Ecto neural progenitor cell (in vitro differentiated cells): ENCODE results near the gene STXBP4.

Experiments
- DNase-seq: peaks from one replicate; pipeline ENCODE4 v3.0.0-alpha.2; 2018; ENCODE audit warnings: low spot score

The STXBP4 gene

DNA sequence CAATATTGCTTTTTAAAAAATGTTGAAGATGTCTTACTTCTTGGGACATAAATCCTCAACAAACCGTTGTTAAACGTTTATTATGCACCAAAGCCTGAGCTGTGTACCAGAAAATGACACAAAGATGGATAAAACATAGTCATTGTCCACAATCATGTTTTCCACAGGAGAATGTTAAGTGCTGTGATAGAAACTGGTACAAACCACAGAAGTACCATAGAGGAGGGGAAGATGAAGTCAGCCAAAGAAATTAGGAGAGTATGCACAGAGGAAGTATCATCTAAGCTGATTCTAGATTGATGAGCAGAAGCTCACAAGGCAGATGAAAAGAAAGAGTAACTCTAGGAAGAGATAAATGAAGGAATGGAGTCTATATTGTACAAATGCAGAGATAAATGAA is 153.5 kb downstream of the STXBP4 start:
- no peak for DNase-seq

DNA sequence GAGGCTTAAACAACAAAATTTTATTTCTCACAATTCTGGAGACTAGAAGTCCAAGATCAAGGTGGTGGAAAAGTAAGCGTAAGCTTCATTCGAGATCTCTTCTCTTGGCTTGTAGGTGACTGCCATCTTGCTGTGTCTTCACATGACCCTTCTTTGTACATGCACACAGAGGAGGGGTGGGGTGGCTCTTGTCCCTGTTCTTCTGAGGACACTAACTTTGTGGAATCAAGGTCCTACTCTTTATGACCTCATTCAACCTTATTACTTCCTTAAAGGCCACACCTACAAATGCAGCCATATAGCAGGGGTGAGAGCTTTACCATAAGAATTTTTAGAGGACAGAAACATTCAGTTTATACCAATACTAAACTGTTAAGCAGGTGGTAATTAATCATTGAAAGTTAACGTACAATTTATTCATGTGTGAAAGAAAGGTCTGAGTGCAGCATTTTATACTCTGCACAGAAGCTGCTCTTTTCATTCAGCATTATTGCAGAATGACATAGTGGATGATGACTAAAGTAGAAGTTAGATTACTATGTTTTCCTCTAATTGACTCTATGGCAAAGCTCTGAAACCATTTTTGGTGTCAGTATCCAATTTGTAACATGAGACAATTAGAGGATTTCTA is 156.3 kb downstream of the STXBP4 start:
- no peak for DNase-seq

DNA sequence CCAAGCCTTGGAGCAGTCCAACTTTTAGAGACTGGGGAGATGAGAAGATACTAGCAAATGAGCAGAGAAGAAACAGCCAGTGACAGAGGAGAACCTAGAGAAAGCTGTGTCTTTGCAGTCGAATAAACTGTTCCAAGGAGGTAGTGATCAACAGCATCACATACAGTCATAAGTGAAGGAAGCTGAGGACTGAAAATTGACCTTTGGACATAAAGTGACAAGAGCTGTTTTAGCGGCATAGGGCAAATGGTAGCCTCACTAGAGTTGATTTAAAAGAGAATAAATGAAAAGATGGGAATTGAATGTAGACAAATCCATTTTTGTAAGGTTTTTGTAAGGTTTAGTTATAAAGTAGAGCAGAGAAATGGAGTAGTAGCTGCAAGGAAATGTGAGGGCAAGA is 165.0 kb downstream of the STXBP4 start:
- no peak for DNase-seq

DNA sequence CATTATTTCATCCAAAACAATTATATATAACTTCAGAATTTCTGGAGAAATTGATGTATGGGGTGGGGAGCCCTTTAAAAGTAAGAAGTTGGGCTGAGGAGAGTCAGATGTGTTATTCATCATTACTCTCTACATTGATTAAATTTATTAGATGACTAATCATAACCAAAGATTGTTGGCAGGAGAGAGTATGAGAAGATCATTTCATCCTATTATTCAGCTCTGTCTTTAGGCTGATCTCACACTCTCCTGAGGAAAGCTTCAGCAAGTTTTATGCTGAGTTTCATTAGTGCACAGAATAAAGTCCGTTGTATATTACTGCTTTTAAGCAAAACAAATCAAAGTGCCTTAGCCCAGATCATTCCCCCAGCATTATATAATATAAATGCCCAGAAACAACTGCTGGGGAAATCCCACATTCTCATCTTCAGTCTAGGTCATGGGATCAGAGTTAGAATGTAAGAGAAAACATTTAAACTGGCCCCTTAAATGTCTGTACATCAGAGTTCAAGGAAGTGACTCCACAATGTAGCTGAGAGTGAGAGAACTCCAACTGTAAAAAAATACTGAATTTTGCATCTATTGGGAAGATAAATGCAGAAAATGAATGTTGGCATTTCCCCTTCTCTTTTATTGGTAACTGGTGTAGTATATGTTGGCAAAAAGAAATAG is 166.1 kb downstream of the STXBP4 start:
- DNase-seq: no peak

DNA sequence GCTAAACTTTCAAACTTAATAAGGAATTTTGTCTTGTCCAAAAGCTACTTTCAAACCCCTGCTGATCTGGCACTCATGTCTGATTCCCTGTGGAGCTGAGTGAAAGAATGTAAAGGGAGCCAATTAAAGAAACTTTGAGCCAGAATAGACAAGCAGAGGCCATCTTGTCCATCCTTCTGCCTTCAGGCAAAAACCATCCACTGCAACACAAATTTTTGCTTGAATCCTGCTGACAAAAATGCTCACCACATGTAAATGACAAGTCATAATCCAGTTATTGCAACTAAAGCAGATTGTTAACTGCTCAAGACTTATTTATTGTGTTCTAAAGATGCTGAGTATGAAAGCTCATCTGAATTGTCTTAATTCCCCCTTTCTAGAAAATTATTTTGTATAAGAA is 172.2 kb downstream of the STXBP4 start:
- DNase-seq: no peak

DNA sequence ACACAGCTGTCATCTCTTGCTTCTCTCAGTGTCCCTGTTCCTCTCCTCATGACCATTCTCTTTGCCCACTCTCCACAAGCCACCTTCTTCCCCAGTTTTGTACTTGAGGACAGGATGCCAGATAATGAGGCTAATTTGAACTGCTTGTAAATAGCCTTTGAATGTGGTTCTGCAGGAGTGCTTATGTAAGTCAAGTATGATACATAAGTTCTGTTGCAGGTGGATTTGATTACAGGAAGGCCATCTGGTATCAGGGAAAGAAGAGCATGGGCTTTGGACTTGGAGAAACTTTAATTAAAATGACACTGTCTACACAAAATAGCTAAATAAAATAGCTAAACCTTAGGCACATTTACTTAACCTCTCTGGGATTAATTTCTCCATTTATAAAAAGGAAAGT is 176.0 kb downstream of the STXBP4 start:
- no peak for DNase-seq

DNA sequence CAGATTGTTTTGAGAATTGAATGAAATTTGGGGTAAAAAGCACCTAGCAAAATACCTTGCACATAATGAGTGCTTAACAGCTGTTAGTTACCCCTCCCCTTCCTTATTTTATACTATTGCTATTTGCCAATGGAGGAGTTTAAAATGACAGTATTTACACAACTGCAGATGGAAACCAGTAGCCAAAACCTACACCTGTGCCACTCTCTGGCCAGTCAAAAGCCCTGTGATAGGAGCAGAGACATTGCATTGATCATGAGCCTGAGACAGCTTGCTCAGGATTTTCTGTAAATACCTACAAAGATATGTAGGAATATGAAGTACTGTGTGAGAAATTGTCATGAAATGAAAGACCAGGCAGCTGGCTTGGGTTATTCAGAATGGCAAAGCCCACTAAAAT is 180.9 kb downstream of the STXBP4 start:
- no peak for DNase-seq

DNA sequence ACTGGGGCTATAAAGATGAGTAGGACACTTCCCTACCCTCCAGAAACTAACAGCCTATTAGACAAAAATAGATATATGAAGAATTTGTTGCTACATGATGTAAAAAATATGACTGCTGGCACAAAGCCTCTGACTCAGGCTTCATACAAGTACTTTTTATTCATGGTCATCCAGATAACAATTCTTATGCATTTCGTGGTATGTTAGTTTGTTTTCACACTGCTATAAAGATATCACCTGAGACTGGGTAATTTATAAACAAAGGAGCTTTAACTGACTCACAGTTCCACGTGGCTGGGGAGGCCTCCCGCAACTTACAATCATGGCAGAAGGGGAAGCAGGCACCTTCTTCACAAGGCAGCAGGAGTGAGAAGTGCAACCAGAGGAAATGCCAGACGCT is 183.7 kb downstream of the STXBP4 start:
- DNase-seq: no peak

DNA sequence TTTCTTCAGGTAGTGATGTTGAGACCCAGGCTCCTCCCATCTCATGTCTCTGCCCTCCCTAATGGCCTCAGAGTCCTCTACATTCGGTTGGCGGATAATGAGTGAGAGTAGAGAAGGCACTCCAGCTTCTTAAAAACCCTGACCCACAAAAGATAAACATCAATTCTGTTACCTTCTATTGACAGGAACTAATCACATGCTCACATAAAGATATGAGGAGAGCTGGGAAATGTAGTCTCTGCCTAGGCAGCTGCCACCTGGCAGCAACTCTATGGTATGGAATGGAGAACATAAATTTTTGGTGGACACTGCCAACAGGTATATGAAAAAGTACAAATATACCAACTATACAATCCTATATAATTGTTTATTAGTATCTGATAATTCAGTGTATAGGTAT is 185.5 kb downstream of the STXBP4 start:
- DNase-seq: no peak

DNA sequence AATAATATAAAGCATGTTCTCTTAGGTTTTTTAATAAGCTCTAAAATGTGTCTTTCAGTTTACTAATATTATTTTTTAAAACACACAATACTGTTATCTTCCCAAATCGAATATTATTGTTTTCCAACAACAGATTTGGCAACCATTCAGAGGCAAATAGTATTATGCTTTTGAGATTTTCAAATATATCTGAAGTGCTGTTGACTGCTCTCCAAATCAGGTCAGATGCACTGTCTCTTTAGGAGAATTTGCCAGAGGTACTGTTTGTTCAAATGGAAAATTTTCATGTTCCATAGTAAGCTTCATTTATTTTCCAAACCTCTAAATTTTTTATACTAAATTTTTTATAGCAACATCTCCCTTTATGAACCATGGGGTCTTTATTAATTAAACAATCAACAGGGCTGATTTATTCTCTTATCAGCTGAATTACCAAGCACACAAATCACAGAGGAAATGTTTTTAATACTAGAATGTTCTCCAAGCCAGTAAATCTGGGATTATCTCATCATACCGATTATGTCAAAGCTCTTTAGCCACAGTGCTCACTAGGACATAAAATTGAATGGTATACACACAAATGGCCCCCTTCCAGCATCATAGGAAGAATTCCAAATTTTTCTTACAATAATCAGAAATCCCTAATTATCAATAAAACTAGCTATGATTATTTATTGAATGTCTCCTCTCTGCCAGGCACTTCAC is 187.4 kb downstream of the STXBP4 start:
- DNase-seq: no peak

DNA sequence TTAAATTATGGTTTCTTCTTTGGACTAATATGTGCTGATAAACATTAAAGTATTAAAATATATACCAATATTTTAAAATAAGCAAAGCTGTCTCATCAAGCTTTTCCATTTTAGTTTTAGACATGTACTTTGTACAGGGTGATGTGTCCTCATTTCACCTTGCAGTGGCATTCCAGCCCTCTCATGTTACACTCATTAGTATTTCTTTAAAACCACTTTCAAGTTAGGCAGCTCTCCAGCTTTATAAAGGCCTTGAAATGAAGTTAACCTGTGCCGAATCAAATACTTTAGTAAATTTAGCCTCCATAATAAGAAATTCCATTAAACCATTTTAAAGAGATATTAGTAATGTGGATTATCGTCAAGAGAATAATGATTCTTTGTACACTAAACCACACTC is 188.6 kb downstream of the STXBP4 start:
- DNase-seq: no peak

DNA sequence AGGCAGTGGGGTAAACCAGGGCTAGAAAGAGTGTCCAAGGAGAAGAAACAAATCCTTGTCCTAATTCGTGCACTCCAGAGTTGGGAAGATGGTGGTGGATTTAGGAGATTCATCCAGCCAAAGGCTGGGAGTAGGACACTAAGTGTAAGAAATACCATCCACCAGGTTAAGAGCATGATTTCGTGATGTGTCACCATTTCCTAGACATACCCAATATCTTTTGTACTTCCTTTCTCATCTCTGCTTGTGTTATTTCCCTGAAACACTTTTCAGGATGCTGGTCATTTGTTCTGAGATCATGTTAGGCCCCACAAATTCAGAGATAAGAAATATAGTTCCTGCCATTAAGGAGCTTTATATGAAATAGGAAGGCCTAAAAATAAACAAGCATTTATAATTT is 189.9 kb downstream of the STXBP4 start:
- no peak for DNase-seq

DNA sequence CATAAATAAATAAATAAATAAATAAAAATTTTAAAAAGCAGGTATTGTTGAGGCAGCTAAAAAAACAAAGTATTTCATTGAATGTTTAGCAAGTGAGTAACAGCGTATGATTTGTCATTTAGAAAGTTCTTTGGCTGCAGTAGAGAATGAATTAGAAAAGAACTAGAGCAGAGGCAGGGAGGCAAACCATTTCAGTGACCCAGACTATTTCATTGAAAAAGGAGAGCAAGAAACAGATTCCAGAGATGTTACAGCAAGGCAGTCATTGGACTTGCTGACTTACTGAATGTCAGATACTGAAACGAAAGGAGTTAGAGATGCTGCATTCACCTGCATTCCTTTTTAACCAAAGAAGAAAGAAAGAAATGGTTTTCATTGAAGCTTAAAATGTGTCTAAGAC is 190.7 kb downstream of the STXBP4 start:
- DNase-seq: no peak

DNA sequence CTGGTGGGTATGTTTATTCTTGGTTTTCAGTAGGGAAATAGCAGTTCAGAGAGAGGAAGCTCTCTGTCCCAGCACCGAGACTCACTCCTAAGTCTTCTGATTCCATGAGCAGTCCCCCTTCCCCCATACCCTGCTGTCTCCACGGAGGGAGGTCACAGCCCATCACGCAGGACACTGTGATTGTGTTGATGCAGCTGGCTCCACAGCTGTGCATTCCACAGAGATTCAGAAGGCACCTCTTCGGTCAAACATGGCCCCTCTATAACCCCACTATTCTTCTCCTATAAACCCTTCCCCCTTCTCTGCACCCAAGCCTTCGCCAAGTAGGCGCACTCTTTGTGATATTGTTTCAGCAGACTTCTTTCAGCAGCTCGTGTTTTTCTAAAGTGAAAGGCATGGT is 191.9 kb downstream of the STXBP4 start:
- no peak for DNase-seq

DNA sequence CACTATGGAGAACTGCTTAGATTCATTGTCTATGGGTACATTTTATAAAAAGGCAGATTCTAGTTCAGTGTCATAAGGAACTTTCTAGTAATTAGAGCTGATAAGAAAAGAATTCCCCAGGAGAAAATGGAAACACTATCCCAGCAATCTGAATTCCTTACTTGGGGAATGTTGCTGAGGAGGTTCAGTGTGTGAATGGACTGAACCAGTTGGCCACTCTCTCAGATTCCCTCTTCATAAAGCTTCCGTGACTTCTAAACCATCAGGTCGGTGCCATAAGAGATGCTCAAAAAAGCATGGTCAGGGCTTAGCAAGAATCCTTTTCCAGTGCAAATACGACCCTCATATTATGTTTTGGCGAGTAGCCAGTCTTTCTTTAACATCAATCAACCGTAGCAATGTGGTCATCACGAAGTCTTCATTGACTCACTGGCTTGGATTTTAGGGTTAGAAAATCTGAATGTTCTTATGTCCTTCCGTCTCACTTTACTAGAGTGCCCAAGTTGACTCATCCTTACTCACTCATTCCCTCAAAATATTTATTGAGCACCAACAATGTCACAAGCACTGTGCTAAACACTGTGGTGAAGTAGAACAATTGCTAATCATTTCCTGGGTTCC is 193.5 kb downstream of the STXBP4 start:
- DNase-seq: no peak

DNA sequence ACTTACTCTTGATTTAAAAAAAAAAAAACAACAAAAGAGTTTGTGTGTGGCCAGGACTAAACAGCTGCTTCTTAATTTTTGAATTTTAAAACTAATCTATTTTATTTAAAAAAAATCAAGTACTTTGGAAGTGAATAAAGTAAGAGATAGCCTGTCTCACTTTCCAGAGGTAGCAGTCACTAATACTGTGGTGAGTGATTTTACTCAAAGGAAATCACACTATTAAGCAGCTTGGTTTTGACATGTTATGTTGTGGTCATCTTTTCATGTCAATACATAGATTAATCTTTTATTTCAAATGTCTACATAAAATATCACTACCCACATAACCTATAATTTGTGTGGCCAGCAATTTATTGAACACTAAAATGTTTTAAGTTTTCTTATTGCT is 194.0 kb downstream of the STXBP4 start:
- no peak for DNase-seq

DNA sequence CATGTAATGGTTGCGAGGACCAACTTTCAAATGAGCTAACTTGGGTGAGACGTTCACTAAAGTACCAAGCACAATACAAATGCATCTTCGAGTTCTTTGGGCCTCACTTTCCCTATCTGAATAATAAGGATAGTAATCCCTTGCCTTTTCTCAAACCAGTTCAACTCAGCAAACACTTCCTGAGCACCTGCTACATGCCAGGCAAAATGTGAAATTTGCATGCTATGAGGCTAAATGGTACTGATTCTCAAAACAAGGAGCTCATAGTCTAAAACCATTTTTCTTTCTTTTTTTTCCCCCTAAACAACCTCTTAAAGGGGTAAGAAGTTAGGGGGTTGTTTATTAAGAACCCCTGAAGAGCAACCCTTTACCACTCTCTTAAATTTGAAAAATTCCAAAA is 194.8 kb downstream of the STXBP4 start:
- DNase-seq: no peak

DNA sequence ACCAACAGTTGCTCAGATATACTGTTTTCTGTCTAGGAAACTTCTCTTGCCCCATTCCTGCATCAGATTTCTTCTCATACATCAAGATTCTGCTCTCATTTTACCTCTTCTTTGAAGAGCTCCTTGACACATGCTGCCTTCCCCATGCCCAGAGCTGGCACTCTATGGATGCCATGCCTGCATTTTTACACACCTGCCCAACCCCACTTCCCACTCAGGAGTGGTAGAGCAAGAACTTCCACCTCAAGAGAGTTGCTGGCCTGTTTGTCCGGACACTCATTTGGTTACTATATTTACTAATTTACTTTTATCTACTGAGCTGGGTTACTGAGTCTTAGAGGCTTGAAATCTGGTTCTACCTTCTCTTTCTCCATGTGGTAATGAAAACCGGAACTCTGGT is 197.9 kb downstream of the STXBP4 start:
- DNase-seq: no peak

DNA sequence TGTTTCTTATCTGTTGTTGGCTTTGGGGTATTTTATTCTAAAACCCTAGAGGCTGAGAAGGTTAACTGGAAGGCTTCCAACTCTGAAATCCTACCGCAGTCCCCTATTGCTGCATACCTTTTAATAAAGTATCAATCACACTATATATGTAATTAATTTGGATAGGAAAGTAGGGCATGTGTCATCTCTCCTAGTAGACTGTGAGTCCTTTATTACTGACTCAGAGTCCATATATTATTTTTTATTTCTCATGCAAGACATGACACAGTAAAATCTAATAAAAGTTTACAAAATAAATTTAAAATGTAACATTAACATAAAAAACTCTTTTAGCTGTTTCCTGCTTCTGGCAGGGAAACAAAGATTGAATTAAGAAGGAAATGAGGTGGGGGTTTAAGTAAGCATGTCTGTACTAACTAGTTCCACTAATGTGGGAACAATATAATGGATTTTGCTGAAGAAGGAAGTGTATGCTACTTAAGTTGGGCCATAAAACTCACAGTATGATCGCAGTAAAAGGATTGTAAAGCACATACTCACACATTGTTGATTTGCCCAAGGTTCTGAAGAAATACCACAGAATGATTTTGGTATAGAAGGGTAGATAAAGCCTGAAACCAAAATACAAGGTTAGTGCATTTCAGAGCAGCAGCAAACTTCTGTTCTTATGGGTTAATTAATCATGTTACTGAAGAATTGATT is 198.6 kb downstream of the STXBP4 start:
- DNase-seq: no peak

DNA sequence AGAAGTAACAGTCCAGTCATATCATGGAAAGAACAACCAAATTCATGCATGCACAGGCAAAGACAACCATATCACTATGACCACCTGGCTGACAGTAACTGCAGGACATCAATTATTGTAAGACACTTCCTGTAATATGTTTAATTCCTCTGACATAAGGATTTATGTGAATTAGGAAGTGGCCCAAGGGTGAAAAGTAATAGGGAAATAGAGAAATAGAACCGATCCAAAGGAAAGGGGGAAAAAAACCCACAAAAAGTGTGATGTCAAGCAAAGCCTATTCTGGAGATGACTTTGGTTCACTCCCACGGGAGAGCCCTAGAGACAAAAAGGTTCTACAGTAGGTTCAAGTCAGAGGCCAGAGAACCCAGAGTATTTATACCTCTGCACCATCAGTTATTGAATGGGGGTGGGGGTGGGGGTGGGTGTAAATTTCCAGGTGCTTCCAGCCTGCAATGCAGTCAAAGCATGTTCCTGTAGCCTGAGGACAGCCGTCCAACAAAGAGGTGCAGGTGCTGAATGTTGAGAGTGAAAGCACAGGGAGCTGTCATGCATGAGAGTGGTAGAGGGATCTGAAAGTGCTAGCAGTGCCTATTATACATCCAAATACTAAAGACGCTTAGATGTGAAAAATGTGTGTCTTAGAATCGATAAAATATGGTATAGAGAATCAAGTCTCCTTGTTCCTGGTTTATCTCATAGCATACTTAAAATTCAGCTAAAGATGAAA is 200.6 kb downstream of the STXBP4 start:
- DNase-seq: no peak

DNA sequence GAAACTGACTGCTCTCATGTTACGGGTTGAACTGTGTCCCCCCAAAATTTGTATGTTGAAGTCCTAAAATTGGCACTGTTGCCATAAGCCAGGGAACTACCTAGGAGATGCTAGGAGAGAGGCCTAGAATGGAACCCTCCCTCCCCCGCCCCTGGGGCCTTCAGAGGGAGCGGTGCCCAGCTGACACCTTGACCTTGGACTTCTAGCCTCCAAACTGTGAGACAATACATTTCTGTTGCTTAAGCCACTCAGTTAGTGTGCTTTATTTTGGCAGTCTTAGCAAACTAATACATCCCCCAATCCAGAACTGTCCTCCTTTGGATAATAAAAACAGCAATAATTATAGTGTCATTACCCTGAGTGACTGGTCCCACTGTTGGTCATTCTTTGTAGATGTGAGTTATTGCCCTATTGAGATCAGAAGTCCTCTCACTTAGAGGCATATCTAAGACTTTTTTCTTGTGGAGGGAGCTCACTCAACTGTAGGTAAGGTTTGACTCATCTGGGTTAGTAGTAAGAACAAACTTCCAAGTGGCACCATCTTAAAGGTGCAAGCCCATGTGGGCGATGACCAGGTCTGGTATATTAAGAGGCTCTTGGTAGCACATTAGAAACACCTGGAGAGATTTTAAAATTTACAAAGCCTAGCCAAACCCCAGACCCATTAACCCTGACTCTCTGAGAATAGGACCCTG is 203.2 kb downstream of the STXBP4 start:
- DNase-seq: no peak
